ENCODE results near the gene MXI1. TPM values are rescaled to one million over a fixed set of nuclear protein-coding genes. Genes with fewer than 3 reads are reported as not detected.
"Not testable (repeated sequence)": the region's sequence is repeated elsewhere in the genome, so short reads cannot be mapped to it uniquely, and the experiment has no call there.

The MXI1 gene
- total and polyA plus RNA-seq, 2 experiments from 2014 or later: 5.1 to 8.5 TPM

GRCh38 chr10:110184398-110184797, 23.0 kb upstream of the MXI1 start:
- Mint-ChIP-seq H3K27me3 (ENCODE audit: insufficient read depth, low read depth, poor library complexity) (no peaks in the 10 kb centered on the region), H3K36me3 (ENCODE audit: low read depth) (no peaks in the 10 kb centered on the region), H3K27ac (no peak overlapping the region), H3K4me3 (no peak overlapping the region), H3K9me3 (no peaks in the 10 kb centered on the region), H3K4me1 (no peaks in the 10 kb centered on the region)
- no peaks in the 10 kb centered on the region for H3F3A ChIP-seq (replicated peaks; ENCODE audit: low read depth)
- no peaks in the 10 kb centered on the region for H4K20me1 ChIP-seq (replicated peaks; ENCODE audit: insufficient read depth)
- ATAC-seq (no peak), DNase-seq (ENCODE audit: low spot score) (no peak)
- no peak overlapping the region for H2AFZ ChIP-seq
- TF ChIP-seq JUNB (IDR thresholded peaks at IDR 0.05; ENCODE audit: unreplicated experiment) (no peak), CREB1 (CRISPR knock-in tag; IDR thresholded peaks at IDR 0.05; ENCODE audit: low read depth) (no peak), EZH2 (IDR thresholded peaks at IDR 0.05; ENCODE audit: low read depth, unreplicated experiment) (no peak), POLR2AphosphoS5 (IDR thresholded peaks at IDR 0.05; ENCODE audit: low read depth) (no peak)
- H3K9me2 ChIP-seq (ENCODE audit: insufficient read depth): no peaks in the 10 kb centered on the region
- H3K4me2 ChIP-seq: no peak overlapping the region
- H3K27ac ChIP-seq (ENCODE audit: low read depth): no peak overlapping the region
- H3K4me1 ChIP-seq (ENCODE audit: insufficient read depth): no peaks in the 10 kb centered on the region
- no peaks in the 10 kb centered on the region for H3K36me3 ChIP-seq (ENCODE audit: insufficient read depth)
- no peaks in the 10 kb centered on the region for H3K79me2 ChIP-seq (replicated peaks; ENCODE audit: insufficient read depth)
- H3K27me3 ChIP-seq (ENCODE audit: insufficient read depth): peaks cover 22% of the 10 kb centered on the region
- no peak overlapping the region for H3K4me3 ChIP-seq

- not testable (repeated sequence) for H3F3A ChIP-seq (replicated peaks; ENCODE audit: low read depth); H3K36me3 Mint-ChIP-seq (ENCODE audit: low read depth); H3K4me1 Mint-ChIP-seq; DNase-seq (ENCODE audit: low spot score); H3K27ac ChIP-seq (ENCODE audit: low read depth); H3K36me3 ChIP-seq (ENCODE audit: insufficient read depth); H3K27me3 Mint-ChIP-seq (ENCODE audit: insufficient read depth, low read depth, poor library complexity); H3K9me2 ChIP-seq (ENCODE audit: insufficient read depth); H3K79me2 ChIP-seq (replicated peaks; ENCODE audit: insufficient read depth); H4K20me1 ChIP-seq (replicated peaks; ENCODE audit: insufficient read depth); H3K27ac Mint-ChIP-seq; H3K4me3 Mint-ChIP-seq; H3K4me2 ChIP-seq; ATAC-seq; H3K4me1 ChIP-seq (ENCODE audit: insufficient read depth); H2AFZ ChIP-seq; H3K4me3 ChIP-seq; H3K9me3 Mint-ChIP-seq
- peaks cover 17% of the 10 kb centered on the region for H3K27me3 ChIP-seq (ENCODE audit: insufficient read depth)
Observed at GRCh38 chr10:110185646-110186182, 21.7 kb upstream of the MXI1 start.

DNA sequence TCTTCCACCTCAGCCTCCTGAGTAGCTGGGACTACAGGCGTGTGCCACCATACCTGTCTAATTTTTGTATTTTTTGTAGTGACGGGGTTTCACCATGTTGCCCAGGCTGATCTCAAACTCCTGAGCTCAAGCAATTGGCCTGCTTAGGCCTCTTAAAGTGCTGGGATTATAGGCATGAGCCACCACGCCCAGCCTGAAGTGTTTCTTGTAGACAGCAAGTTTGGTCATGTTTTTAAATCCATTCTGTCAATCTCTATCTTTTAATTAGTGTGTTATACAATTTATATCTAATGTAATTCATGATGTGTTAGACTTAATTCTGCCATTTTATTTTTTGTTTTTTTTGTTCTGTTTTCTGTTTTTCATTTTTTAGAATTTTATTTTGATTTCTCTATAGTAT, 17.2 kb upstream of the MXI1 start:
- no peak overlapping the region for H3K27ac ChIP-seq (ENCODE audit: low read depth)
- H3K9me2 ChIP-seq (ENCODE audit: insufficient read depth): no peaks in the 10 kb centered on the region
- Mint-ChIP-seq H3K9me3 (no peaks in the 10 kb centered on the region), H3K27ac (no peak overlapping the region), H3K4me1 (no peaks in the 10 kb centered on the region), H3K4me3 (no peak overlapping the region), H3K27me3 (ENCODE audit: insufficient read depth, low read depth, poor library complexity) (no peaks in the 10 kb centered on the region), H3K36me3 (ENCODE audit: low read depth) (no peaks in the 10 kb centered on the region)
- H3K4me2 ChIP-seq: no peak overlapping the region
- no peak for ATAC-seq
- no peaks in the 10 kb centered on the region for H3K4me1 ChIP-seq (ENCODE audit: insufficient read depth)
- H3K79me2 ChIP-seq (replicated peaks; ENCODE audit: insufficient read depth): no peaks in the 10 kb centered on the region
- no peak for DNase-seq (ENCODE audit: low spot score)
- H3K36me3 ChIP-seq (ENCODE audit: insufficient read depth): no peaks in the 10 kb centered on the region
- peaks cover 4% of the 10 kb centered on the region; the same call in 1 of the 2 replicates for H4K20me1 ChIP-seq (replicated peaks; ENCODE audit: insufficient read depth)
- H3K27me3 ChIP-seq (ENCODE audit: insufficient read depth): peaks cover 26% of the 10 kb centered on the region
- H3F3A ChIP-seq (replicated peaks; ENCODE audit: low read depth): no peaks in the 10 kb centered on the region
- H2AFZ ChIP-seq: no peak overlapping the region
- H3K4me3 ChIP-seq: no peak overlapping the region
- TF ChIP-seq STAT1 (IDR thresholded peaks at IDR 0.05; ENCODE audit: unreplicated experiment) (no peak), POLR2AphosphoS5 (IDR thresholded peaks at IDR 0.05; ENCODE audit: low read depth) (no peak), ZNF331 (CRISPR knock-in tag; IDR thresholded peaks at IDR 0.05; ENCODE audit: low read depth) (no peak), ZNF114 (CRISPR knock-in tag; IDR thresholded peaks at IDR 0.05) (no peak), EZH2 (IDR thresholded peaks at IDR 0.05; ENCODE audit: low read depth, unreplicated experiment) (no peak), CTCF (conservative IDR thresholded peaks at IDR 0.05; ENCODE audit: low read depth in 2 of 2) (no peak), EZH2phosphoT487 (IDR thresholded peaks at IDR 0.05; ENCODE audit: unreplicated experiment) (no peak)
- TF ChIP-seq, protein P1, sequence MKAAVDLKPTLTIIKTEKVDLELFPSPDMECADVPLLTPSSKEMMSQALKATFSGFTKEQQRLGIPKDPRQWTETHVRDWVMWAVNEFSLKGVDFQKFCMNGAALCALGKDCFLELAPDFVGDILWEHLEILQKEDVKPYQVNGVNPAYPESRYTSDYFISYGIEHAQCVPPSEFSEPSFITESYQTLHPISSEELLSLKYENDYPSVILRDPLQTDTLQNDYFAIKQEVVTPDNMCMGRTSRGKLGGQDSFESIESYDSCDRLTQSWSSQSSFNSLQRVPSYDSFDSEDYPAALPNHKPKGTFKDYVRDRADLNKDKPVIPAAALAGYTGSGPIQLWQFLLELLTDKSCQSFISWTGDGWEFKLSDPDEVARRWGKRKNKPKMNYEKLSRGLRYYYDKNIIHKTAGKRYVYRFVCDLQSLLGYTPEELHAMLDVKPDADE (IDR thresholded peaks at IDR 0.05): no peak

All from GM23338 (cell line).